K562 (cell line): ENCODE results near the gene GP2. TPM values are rescaled to one million over a fixed set of nuclear protein-coding genes. Genes with fewer than 3 reads are reported as not detected.

Experiments used
- ATAC-seq: fragments of 200-7000 bp; cut with Tn5 transposase; 3 replicates; pipeline ENCODE4 v1.9.1; 2020; ENCODE audit warnings: moderate library complexity
- BruUV-seq: library from RNA; stranded (reverse); fragments of 400-500 nt; replicated peaks from 2 replicates; lab custom pipeline; 2021; lab: Mats Ljungman, UMichigan
- CTCF ChIA-PET: fragments of 300-600 bp; formaldehyde crosslinking; extraction: SDS; loops from one replicate; lab custom pipeline; 2021; ENCODE audit warnings: low intra/inter-chr PET ratio; lab: Yijun Ruan, JAX
- POLR2A ChIA-PET: fragments of 300-600, 350-650 bp; sonication (Branson Sonifier 250); formaldehyde crosslinking; extraction: SDS; loops from one replicate; lab custom pipeline; 2021; ENCODE audit warnings: antibody characterized with exemption, inconsistent platforms; lab: Yijun Ruan, JAX
- DNase-seq, 4 experiments: peaks; one replicate each; pipeline versions ENCODE4 v3.0.0 to v3.0.0-alpha.2; 2011 to 2018; ENCODE audit warnings: low spot score in 3 of 4, mixed read lengths in 3 of 4; ENCODE audit errors: extremely low read depth in 1 of 4
- FAIRE-seq: peaks from 2 replicates; lab custom pipeline; 2011; peaks lifted over from hg19 to GRCh38; lab: Jason Lieb, UNC
- H2AFZ ChIP-seq: 2 replicates; pipeline ENCODE4 v1.6.0; 2011; ENCODE audit warnings: low read depth, low read length, control low read depth, inconsistent platforms
- H3K27ac ChIP-seq: fragments of 200-600 bp; 3 replicates; pipeline ENCODE4 v1.8.0; 2011; ENCODE audit warnings: low read depth, mild to moderate bottlenecking, control low read depth, inconsistent platforms, low read length, moderate library complexity, mixed read lengths; ENCODE audit errors: extremely low read depth
- H3K27me3 ChIP-seq, 2 experiments: fragments of 300-600 bp in 1 of 2; 2 replicates in 1 of 2; 3 replicates in 1 of 2; pipeline versions ENCODE4 v1.6.0 to v1.8.0; 2011; ENCODE audit warnings: inconsistent platforms in 2 of 2, low read length in 2 of 2, mild to moderate bottlenecking in 1 of 2, mixed read lengths in 1 of 2, moderate library complexity in 1 of 2; ENCODE audit not compliant: control insufficient read depth in 2 of 2, insufficient read depth in 2 of 2
- H3K36me3 ChIP-seq: fragments of 300-600 bp; 3 replicates; pipeline ENCODE4 v1.8.0; 2011; ENCODE audit warnings: mild to moderate bottlenecking, low read length, inconsistent platforms; ENCODE audit not compliant: control insufficient read depth, insufficient read depth
- H3K4me1 ChIP-seq, 2 experiments: fragments of 200-600 bp in 1 of 2; replicated peaks in 1 of 2; 2 replicates in 1 of 2; 3 replicates in 1 of 2; pipeline versions ENCODE4 v1.5.1 to v1.8.0; 2011; ENCODE audit warnings: inconsistent platforms in 2 of 2, low read length in 2 of 2, mild to moderate bottlenecking in 1 of 2, mixed read lengths in 1 of 2, moderate library complexity in 1 of 2; ENCODE audit not compliant: control insufficient read depth in 2 of 2, insufficient read depth in 2 of 2
- H3K4me2 ChIP-seq: 2 replicates; pipeline ENCODE4 v1.6.1; 2011; ENCODE audit warnings: low read length, control low read depth, inconsistent platforms, mixed read lengths; ENCODE audit not compliant: insufficient read depth
- H3K4me3 ChIP-seq: fragments of 200-600 bp; sonication (generic), shearing (Covaris generic); 2 replicates; pipeline ENCODE4 v1.5.1; 2016; ENCODE audit warnings: control low read depth, inconsistent platforms
- H3K79me2 ChIP-seq: fragments of 200-600 bp; 3 replicates; pipeline ENCODE4 v1.8.0; 2011; ENCODE audit warnings: low read length, inconsistent platforms; ENCODE audit not compliant: control insufficient read depth, insufficient read depth
- H3K9ac ChIP-seq, 2 experiments: 2 replicates each; pipeline versions ENCODE4 v1.6.0 to v1.6.1; 2011; ENCODE audit warnings: low read depth in 2 of 2, low read length in 2 of 2, control low read depth in 1 of 2, inconsistent platforms in 1 of 2, mild to moderate bottlenecking in 1 of 2, mixed read lengths in 1 of 2; ENCODE audit not compliant: insufficient read depth in 1 of 2
- H3K9me1 ChIP-seq: one replicate; pipeline ENCODE4 v1.6.0; 2011; ENCODE audit warnings: inconsistent platforms, mild to moderate bottlenecking, low read length, moderate library complexity; ENCODE audit not compliant: control insufficient read depth, insufficient read depth
- H3K9me3 ChIP-seq: replicated peaks from 2 replicates; pipeline ENCODE4 v1.5.1; 2011; ENCODE audit warnings: low read depth, low read length, inconsistent platforms; ENCODE audit not compliant: control insufficient read depth, insufficient read depth
- H4K20me1 ChIP-seq: replicated peaks from 2 replicates; pipeline ENCODE4 v1.6.1; 2011; ENCODE audit warnings: low read length, inconsistent platforms, mixed read lengths; ENCODE audit not compliant: control insufficient read depth, insufficient read depth
- EP300 ChIP-seq: IDR thresholded peaks from 2 replicates; pipeline ENCODE4 v1.6.1; 2012; ENCODE audit warnings: low read length, improper control_type of control experiment
- HSF4 ChIP-seq: fragments of 250-450 bp; sonication (Bioruptor Pico); IDR thresholded peaks from 2 replicates; pipeline ENCODE4 v2.1.2; 2022; ENCODE audit warnings: mild to moderate bottlenecking, moderate library complexity, borderline replicate concordance
- NCOR1 ChIP-seq: fragments of 450-650 bp; IDR thresholded peaks from 2 replicates; pipeline ENCODE4 v1.6.1; 2016; ENCODE audit warnings: mild to moderate bottlenecking, moderate library complexity
- NFE2 ChIP-seq: IDR thresholded peaks from 2 replicates; pipeline ENCODE4 v1.6.1; 2014; ENCODE audit warnings: antibody characterized with exemption, low read depth
- PCBP1 ChIP-seq: fragments of 200-400 bp; formaldehyde crosslinking; IDR thresholded peaks from 2 replicates; pipeline ENCODE4 v1.6.1; 2018; ENCODE audit warnings: mild to moderate bottlenecking, low read depth, low read length; ENCODE audit not compliant: poor library complexity, severe bottlenecking
- RAD51 ChIP-seq: fragments of 450-650 bp; IDR thresholded peaks from 2 replicates; pipeline ENCODE4 v1.7.1; 2016; ENCODE audit warnings: low read depth, mild to moderate bottlenecking, borderline replicate concordance
- XRCC4 ChIP-seq: IDR thresholded peaks from one replicate; pipeline ENCODE4 v1.6.1; 2011; ENCODE audit not compliant: insufficient read depth, insufficient read length; ENCODE audit errors: extremely low read depth
- ZNF134 ChIP-seq: fragments of 250-450 bp; sonication (Bioruptor Pico); conservative IDR thresholded peaks from 2 replicates; pipeline ENCODE4 v1.4.0; 2020
- ZNF586 ChIP-seq: fragments of 450-650 bp; formaldehyde crosslinking; conservative IDR thresholded peaks from 2 replicates; pipeline ENCODE4 v1.4.0; 2020; ENCODE audit warnings: mild to moderate bottlenecking, moderate library complexity
- WGBS: fragments of 100-300 bp; shearing (Covaris generic); methylation state at CpG from one replicate; pipeline ENCODE4 v1.1.6; 2016; ENCODE audit warnings: low coverage, mixed read lengths; ENCODE audit not compliant: insufficient coverage; ENCODE audit errors: missing lambda C conversion rate; 5-methylcytosine and 5-hydroxymethylcytosine counted together
- in situ Hi-C: fragments of 300-500 bp; cut with MboI; formaldehyde crosslinking; loops from 4 replicates; pipeline ENCODE4 v1.15.0; 2018; ENCODE audit warnings: inconsistent platforms, mixed read lengths
- intact Hi-C: fragments of 100-400 bp; cut with micrococcal nuclease; formaldehyde crosslinking; loops from 2 replicates; pipeline ENCODE4 v1.14.2; 2022
- polyA plus RNA-seq, 8 experiments: library from polyadenylated mRNA; depleted of rRNA in 4 of 8; stranded (reverse) in 5 of 8; unstranded in 3 of 8; fragments of >200 nt; fragmentation: Nextera tagmentation in 2 of 8; fragmentation: Illumina TruSeq in 1 of 8; extraction: Ambion mirVana in 2 of 8; extraction: Trizol in 1 of 8; gene quantifications; 2 replicates each; pipeline versions ENCODE4 v1.2.1 to v1.2.3, GENCODE V29; 2011 to 2014; ENCODE audit warnings: inconsistent platforms in 1 of 8, missing spikeins in 1 of 8
- total RNA-seq, 7 experiments: library from RNA; depleted of rRNA in 6 of 7; stranded (reverse); fragments of >200 nt in 6 of 7; fragmentation: Illumina TruSeq in 2 of 7; extraction: Trizol in 2 of 7; gene quantifications; 2 replicates each; pipeline versions ENCODE4 v1.2.1 to v1.2.3, GENCODE V29; 2011 to 2021; ENCODE audit warnings: low replicate concordance in 1 of 7
- TF ChIP-seq, protein P1 (sequence below): conservative IDR thresholded peaks from 2 replicates; pipeline ENCODE4 v1.6.1; 2011; ENCODE audit warnings: low read depth, mild to moderate bottlenecking, low read length; ENCODE audit not compliant: control insufficient read depth
- TF ChIP-seq, protein P2 (sequence below): fragments of 250-450 bp; sonication (Bioruptor Pico); IDR thresholded peaks from 2 replicates; pipeline ENCODE4 v1.4.0; 2020; ENCODE audit warnings: borderline replicate concordance
- TF ChIP-seq, protein P3 (sequence below), 3 experiments: fragments of 200-800 bp in 1 of 3; sonication (Bioruptor generic) in 1 of 3; sonication (generic) in 1 of 3; formaldehyde crosslinking in 1 of 3; IDR thresholded peaks; 2 replicates each; pipeline versions ENCODE4 v1.6.1 to v1.8.0; 2016 to 2022; ENCODE audit warnings: mild to moderate bottlenecking in 2 of 3, missing compliant biosample characterization in 2 of 3, missing genetic modification characterization in 2 of 3, missing genetic modification reagents in 1 of 3
- TF ChIP-seq, protein P4 (sequence below): fragments of 250-450 bp; sonication (Bioruptor Pico); IDR thresholded peaks from 2 replicates; pipeline ENCODE4 v1.9.0; 2021; ENCODE audit warnings: mild to moderate bottlenecking, inconsistent platforms
- TF ChIP-seq, protein P5 (sequence below): fragments of 250-450 bp; sonication (Bioruptor Pico); IDR thresholded peaks from 2 replicates; pipeline ENCODE4 v1.8.0; 2022; ENCODE audit warnings: inconsistent platforms, mild to moderate bottlenecking, moderate library complexity, borderline replicate concordance

GP2 gene
- total and polyA plus RNA-seq, 9 of the 15 experiments (the other 6 are each of a cell fraction or from before 2014, with no cell fraction given) = 5.9 TPM; not detected in 8

DNA sequence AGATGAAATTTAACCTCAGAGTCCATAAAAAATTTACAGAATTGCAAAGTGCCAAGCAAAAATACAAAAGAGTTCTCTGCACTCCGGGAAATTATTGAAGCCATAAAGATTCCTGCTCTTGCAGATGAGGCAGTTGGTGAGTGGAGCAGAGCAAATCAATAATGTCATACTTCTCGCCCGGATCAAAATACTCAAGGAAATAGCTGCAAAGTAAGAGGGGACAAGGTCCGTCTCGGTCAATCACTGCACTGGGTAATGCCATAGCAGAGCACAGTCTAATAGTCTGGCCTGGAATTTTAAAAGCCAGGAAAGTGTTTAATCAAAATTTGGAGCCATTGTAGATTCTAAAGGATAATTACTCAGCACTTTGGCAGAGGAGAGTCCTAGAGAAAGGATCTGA is 58.9 kb downstream of the GP2 start:
- no peak for FAIRE-seq
- in situ Hi-C loops = no loop called here
- 1% methylated on average over 5 of the region's 5 CpGs for WGBS
- no peak for TF ChIP-seq NFE2
- no peak for TF ChIP-seq EP300
- TF ChIP-seq, protein P1, sequence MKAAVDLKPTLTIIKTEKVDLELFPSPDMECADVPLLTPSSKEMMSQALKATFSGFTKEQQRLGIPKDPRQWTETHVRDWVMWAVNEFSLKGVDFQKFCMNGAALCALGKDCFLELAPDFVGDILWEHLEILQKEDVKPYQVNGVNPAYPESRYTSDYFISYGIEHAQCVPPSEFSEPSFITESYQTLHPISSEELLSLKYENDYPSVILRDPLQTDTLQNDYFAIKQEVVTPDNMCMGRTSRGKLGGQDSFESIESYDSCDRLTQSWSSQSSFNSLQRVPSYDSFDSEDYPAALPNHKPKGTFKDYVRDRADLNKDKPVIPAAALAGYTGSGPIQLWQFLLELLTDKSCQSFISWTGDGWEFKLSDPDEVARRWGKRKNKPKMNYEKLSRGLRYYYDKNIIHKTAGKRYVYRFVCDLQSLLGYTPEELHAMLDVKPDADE = no peak
- TF ChIP-seq, protein P2, sequence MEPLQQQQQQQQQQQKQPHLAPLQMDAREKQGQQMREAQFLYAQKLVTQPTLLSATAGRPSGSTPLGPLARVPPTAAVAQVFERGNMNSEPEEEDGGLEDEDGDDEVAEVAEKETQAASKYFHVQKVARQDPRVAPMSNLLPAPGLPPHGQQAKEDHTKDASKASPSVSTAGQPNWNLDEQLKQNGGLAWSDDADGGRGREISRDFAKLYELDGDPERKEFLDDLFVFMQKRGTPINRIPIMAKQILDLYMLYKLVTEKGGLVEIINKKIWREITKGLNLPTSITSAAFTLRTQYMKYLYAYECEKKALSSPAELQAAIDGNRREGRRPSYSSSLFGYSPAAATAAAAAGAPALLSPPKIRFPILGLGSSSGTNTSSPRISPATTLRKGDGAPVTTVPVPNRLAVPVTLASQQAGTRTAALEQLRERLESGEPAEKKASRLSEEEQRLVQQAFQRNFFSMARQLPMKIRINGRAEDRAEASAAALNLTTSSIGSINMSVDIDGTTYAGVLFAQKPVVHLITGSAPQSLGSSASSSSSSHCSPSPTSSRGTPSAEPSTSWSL (CRISPR knock-in tag) = no peak
- TF ChIP-seq XRCC4 = no peak
- no peak for TF ChIP-seq HSF4 (CRISPR knock-in tag)
- TF ChIP-seq ZNF586 (CRISPR knock-in tag) = no peak
- TF ChIP-seq, protein P3, sequence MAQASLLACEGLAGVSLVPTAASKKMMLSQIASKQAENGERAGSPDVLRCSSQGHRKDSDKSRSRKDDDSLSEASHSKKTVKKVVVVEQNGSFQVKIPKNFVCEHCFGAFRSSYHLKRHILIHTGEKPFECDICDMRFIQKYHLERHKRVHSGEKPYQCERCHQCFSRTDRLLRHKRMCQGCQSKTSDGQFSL (CRISPR knock-in tag; IDR thresholded peaks at IDR 0.05) = no peak
- TF ChIP-seq, protein P3 (tag; IDR thresholded peaks at IDR 0.05) = no peak
- TF ChIP-seq RAD51 = no peak
- TF ChIP-seq, protein P4, sequence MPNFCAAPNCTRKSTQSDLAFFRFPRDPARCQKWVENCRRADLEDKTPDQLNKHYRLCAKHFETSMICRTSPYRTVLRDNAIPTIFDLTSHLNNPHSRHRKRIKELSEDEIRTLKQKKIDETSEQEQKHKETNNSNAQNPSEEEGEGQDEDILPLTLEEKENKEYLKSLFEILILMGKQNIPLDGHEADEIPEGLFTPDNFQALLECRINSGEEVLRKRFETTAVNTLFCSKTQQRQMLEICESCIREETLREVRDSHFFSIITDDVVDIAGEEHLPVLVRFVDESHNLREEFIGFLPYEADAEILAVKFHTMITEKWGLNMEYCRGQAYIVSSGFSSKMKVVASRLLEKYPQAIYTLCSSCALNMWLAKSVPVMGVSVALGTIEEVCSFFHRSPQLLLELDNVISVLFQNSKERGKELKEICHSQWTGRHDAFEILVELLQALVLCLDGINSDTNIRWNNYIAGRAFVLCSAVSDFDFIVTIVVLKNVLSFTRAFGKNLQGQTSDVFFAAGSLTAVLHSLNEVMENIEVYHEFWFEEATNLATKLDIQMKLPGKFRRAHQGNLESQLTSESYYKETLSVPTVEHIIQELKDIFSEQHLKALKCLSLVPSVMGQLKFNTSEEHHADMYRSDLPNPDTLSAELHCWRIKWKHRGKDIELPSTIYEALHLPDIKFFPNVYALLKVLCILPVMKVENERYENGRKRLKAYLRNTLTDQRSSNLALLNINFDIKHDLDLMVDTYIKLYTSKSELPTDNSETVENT (CRISPR knock-in tag) = no peak
- TF ChIP-seq ZNF134 (CRISPR knock-in tag) = no peak
- TF ChIP-seq NCOR1 = no peak
- TF ChIP-seq PCBP1 = no peak
- TF ChIP-seq, protein P5, sequence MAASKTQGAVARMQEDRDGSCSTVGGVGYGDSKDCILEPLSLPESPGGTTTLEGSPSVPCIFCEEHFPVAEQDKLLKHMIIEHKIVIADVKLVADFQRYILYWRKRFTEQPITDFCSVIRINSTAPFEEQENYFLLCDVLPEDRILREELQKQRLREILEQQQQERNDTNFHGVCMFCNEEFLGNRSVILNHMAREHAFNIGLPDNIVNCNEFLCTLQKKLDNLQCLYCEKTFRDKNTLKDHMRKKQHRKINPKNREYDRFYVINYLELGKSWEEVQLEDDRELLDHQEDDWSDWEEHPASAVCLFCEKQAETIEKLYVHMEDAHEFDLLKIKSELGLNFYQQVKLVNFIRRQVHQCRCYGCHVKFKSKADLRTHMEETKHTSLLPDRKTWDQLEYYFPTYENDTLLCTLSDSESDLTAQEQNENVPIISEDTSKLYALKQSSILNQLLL = no peak

More for the DNA sequence above, 58.9 kb downstream of the GP2 start:
- H3K9me3 ChIP-seq = no peaks in the 10 kb centered on the region
- H3K4me2 ChIP-seq = no peak overlapping the region
- no peaks in the 10 kb centered on the region for H4K20me1 ChIP-seq
- no peaks in the 10 kb centered on the region for H3K79me2 ChIP-seq
- H3K36me3 ChIP-seq = no peaks in the 10 kb centered on the region
- intact Hi-C loops = no loop called here
- ChIA-PET CTCF (no interaction called here), POLR2A (interaction anchor here (0.6 kb wide), 1 partner anchor 880 kb away, joined by 3 read pairs; no protein-coding TSS in a partner anchor)
- DNase-seq (no peak), ATAC-seq (no peak)
- H2AFZ ChIP-seq = no peak overlapping the region
- H3K27me3 ChIP-seq = no peaks in the 10 kb centered on the region; a peak in 1 of 5 replicates
- no peaks in the 10 kb centered on the region for H3K4me1 ChIP-seq
- no peak overlapping the region for H3K9ac ChIP-seq
- no peaks in the 10 kb centered on the region for H3K9me1 ChIP-seq
- no TSS peak for BruUV-seq
- no peak overlapping the region for H3K4me3 ChIP-seq
- no peak overlapping the region for H3K27ac ChIP-seq
